WI38 (cell line): Measurements from ENCODE around the gene PGAP2.
A peak's percentile ranks its signal among the peaks of the same experiment; 100 is the strongest.

ENCODE experiments used
- H3K4me3 ChIP-seq: 2 replicates; pipeline ENCODE4 v1.5.1; 2011; ENCODE audit warnings: low read depth, mild to moderate bottlenecking, control low read depth, low read length
- TF ChIP-seq, protein P1 (sequence below): IDR thresholded peaks from 2 replicates; pipeline ENCODE4 v1.5.1; 2012; ENCODE audit warnings: low read depth, mild to moderate bottlenecking, control low read depth, low read length

The PGAP2 gene

GRCh38 chr11:3834349-3834663 is 25.9 kb downstream of the PGAP2 start:
- H3K4me3 ChIP-seq: no peak overlapping the region
- TF ChIP-seq, protein P1, sequence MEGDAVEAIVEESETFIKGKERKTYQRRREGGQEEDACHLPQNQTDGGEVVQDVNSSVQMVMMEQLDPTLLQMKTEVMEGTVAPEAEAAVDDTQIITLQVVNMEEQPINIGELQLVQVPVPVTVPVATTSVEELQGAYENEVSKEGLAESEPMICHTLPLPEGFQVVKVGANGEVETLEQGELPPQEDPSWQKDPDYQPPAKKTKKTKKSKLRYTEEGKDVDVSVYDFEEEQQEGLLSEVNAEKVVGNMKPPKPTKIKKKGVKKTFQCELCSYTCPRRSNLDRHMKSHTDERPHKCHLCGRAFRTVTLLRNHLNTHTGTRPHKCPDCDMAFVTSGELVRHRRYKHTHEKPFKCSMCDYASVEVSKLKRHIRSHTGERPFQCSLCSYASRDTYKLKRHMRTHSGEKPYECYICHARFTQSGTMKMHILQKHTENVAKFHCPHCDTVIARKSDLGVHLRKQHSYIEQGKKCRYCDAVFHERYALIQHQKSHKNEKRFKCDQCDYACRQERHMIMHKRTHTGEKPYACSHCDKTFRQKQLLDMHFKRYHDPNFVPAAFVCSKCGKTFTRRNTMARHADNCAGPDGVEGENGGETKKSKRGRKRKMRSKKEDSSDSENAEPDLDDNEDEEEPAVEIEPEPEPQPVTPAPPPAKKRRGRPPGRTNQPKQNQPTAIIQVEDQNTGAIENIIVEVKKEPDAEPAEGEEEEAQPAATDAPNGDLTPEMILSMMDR: no peak

DNA sequence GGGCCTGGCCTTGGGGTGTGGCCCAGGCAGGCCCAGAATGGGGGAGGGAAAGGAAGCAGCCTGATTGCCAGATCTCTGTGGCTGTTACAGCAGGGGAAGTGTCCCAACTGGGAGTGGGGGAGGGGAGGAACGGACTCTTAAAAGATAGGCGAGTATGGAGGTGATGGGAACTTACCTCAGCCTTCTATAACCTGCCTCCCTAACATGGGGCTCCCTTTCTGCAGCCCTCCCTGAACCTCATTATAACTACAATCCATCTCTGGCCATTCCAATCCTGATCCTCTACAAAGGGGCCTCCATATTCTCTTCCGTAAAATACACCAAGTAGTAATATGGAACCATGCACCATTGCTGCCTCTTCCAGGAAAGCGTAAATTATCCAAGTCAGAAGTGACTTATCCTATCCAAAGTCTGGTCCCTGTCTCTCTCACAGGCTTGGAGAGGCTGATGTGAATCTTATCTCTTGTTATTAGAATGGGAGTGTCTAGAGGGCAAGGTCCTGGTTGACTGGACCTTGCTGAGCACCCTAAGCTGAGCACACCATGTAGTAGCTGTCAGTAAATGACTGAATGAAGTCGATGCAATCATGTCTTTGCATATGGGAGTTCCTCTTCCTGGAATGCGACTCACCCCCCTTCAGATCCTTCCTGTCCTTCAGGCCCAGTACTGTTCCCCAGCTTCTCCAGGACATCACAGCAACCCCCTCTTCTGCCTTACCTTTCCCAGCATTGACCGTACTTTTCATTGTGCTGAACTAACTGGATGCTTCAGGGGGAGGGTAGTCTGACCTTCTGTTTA is 26.5 kb downstream of the PGAP2 start:
- TF ChIP-seq, protein P1: no peak
- no peak overlapping the region for H3K4me3 ChIP-seq

DNA sequence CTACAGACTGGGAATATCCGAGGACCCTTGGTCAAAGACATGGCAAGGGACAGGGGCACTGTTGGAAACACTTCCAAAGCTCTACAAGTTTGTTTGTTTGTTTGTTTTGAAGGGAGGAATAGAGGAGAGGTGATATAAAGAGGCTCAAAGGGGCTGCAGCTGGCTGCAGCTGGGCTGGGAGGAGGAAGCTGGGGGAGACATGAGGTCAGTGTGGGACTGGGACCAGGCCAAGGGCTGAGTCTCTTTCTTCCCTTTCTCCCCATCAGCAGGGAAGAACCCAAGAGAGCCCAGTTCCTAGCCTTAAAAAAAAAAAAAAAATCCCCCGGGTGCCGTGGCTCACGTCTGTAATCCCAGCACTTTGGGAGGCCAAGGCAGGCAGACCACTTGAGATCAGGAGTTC is 27.4 kb downstream of the PGAP2 start:
- no peak overlapping the region for H3K4me3 ChIP-seq
- TF ChIP-seq, protein P1: no peak

- no peak overlapping the region for H3K4me3 ChIP-seq
Measured at GRCh38 chr11:3836903-3837302, 28.5 kb downstream of the PGAP2 start.

DNA sequence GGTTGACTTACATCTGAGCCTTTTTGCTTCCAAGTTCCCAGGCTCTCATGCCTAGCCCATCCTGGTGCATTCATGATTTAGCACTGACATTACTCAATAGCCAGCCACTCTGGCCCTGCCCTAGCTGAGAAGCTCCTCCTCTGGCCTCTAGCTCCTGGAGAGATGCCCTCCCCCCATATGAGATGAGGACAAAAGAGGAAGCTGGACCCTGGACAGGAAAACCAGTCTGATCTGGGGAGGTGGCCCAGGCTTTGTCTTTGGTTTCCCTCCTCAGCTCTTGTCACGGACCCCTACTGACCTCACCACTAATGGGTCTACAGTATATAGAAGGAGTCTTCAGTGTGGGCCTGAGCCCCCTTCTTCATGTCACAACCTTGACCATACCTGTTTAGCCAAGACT is 29.4 kb downstream of the PGAP2 start:
- H3K4me3 ChIP-seq: no peak overlapping the region

More at GRCh38 chr11:3836903-3837302, 28.5 kb downstream of the PGAP2 start:
- TF ChIP-seq, protein P1: no peak

GRCh38 chr11:3838504-3838903 is 30.1 kb downstream of the PGAP2 start:
- TF ChIP-seq, protein P1: no peak
- H3K4me3 ChIP-seq: no peak overlapping the region

More for the DNA sequence above, 29.4 kb downstream of the PGAP2 start:
- TF ChIP-seq, protein P1: no peak

GRCh38 chr11:3840004-3840869 is 31.9 kb downstream of the PGAP2 start:
- TF ChIP-seq, protein P1: no peak

More at GRCh38 chr11:3840004-3840869, 31.9 kb downstream of the PGAP2 start:
- peak overlapping the region; percentile 85 for H3K4me3 ChIP-seq
